HepG2 (cell line): Measurements from ENCODE around the gene E2F3.

Experiments
- PHF8 ChIP-seq: sonication (generic); formaldehyde crosslinking; IDR thresholded peaks from 2 replicates; pipeline ENCODE4 v1.5.0; 2020; ENCODE audit warnings: missing genetic modification reagents
- TF ChIP-seq, protein P1 (sequence below): sonication (generic); formaldehyde crosslinking; IDR thresholded peaks from 2 replicates; pipeline ENCODE4 v1.5.0; 2020; ENCODE audit warnings: mild to moderate bottlenecking, missing genetic modification reagents, moderate library complexity

DNA sequence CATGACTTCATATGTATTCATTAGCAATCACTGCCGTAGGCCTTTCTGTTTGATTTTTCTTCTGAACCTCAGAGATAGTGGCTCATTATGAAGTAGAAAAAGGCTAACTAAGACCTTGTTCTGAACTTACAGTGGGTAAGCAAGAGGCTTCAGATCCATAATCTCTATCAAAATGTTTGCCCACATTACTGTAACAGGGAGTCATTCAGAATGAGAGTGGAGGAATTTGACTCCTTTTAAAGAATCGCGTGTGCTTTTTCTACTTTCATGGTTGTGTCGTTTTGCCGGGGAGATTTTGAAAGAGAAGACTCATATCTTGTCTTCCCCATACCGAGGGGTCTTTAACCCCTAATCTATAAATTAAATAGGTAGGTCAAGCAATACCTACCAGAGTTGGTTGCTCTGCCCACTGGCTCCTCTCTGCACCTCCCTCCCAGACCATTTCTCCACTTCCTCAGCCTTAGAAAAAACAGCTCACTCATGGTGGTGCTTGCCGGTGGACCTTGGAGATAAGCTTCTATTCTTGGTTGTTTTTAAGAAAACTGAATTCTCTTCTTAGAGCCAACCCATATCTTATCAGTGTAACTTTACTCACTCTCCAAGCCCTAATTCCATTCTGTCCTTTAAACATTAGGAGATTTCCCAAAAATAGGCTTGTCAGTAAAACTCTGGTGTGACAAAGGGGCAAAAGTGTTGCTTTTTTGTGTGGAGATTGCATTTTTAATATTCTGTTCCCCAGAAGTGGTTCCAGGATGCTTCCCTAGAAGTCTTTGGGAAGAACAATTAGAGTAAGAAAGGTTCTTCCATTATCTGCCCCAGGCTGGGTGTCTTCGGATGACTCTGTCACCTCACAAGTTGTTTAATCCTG, 56.6 kb downstream of the E2F3 start:
- TF ChIP-seq PHF8 (CRISPR knock-in tag) = no peak
- TF ChIP-seq, protein P1, sequence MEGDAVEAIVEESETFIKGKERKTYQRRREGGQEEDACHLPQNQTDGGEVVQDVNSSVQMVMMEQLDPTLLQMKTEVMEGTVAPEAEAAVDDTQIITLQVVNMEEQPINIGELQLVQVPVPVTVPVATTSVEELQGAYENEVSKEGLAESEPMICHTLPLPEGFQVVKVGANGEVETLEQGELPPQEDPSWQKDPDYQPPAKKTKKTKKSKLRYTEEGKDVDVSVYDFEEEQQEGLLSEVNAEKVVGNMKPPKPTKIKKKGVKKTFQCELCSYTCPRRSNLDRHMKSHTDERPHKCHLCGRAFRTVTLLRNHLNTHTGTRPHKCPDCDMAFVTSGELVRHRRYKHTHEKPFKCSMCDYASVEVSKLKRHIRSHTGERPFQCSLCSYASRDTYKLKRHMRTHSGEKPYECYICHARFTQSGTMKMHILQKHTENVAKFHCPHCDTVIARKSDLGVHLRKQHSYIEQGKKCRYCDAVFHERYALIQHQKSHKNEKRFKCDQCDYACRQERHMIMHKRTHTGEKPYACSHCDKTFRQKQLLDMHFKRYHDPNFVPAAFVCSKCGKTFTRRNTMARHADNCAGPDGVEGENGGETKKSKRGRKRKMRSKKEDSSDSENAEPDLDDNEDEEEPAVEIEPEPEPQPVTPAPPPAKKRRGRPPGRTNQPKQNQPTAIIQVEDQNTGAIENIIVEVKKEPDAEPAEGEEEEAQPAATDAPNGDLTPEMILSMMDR (CRISPR knock-in tag) = no peak
